SK-N-SH treated with all-trans-retinoic acid at 6 μM for 48 hours (cell line): ENCODE measurements around the gene RABGAP1L.

ENCODE experiments used
- ARNTL ChIP-seq: fragments of 450-650 bp; formaldehyde crosslinking; IDR thresholded peaks from 2 replicates; pipeline ENCODE4 v1.5.0; 2020; ENCODE audit warnings: low read depth, mild to moderate bottlenecking, moderate library complexity, borderline replicate concordance
- GLIS3 ChIP-seq: fragments of 250-450 bp; sonication (Bioruptor Pico); IDR thresholded peaks from 2 replicates; pipeline ENCODE4 v1.5.0; 2020; ENCODE audit warnings: mild to moderate bottlenecking, moderate library complexity
- RARB ChIP-seq: fragments of 250-450 bp; sonication (Bioruptor Pico); IDR thresholded peaks from 2 replicates; pipeline ENCODE4 v1.8.0; 2021; ENCODE audit warnings: mild to moderate bottlenecking, moderate library complexity
- ZNF565 ChIP-seq: fragments of 450-650 bp; formaldehyde crosslinking; conservative IDR thresholded peaks from 2 replicates; pipeline ENCODE4 v1.5.0; 2020; ENCODE audit warnings: low read depth, mild to moderate bottlenecking, moderate library complexity
- TF ChIP-seq, protein P1 (sequence below): fragments of 250-450 bp; sonication (Bioruptor Pico); IDR thresholded peaks from 2 replicates; pipeline ENCODE4 v1.5.1; 2021; ENCODE audit warnings: mild to moderate bottlenecking, moderate library complexity

- TF ChIP-seq ARNTL (CRISPR knock-in tag) (no peak), RARB (CRISPR knock-in tag) (no peak), ZNF565 (no peak), GLIS3 (no peak)
- TF ChIP-seq, protein P1, sequence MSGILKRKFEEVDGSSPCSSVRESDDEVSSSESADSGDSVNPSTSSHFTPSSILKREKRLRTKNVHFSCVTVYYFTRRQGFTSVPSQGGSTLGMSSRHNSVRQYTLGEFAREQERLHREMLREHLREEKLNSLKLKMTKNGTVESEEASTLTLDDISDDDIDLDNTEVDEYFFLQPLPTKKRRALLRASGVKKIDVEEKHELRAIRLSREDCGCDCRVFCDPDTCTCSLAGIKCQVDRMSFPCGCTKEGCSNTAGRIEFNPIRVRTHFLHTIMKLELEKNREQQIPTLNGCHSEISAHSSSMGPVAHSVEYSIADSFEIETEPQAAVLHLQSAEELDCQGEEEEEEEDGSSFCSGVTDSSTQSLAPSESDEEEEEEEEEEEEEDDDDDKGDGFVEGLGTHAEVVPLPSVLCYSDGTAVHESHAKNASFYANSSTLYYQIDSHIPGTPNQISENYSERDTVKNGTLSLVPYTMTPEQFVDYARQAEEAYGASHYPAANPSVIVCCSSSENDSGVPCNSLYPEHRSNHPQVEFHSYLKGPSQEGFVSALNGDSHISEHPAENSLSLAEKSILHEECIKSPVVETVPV (CRISPR knock-in tag), result no peak
These were observed 142.2 kb downstream of the RABGAP1L start for GRCh38 chr1:174301295-174302077.
